SK-N-SH treated with all-trans-retinoic acid at 6 μM for 48 hours (cell line): ENCODE results near the gene AATF.

Experiments
- ATAC-seq: fragments of 200-7000 bp; cut with Tn5 transposase; 3 replicates; pipeline ENCODE4 v1.9.1; 2020; ENCODE audit warnings: mild to moderate bottlenecking, moderate library complexity
- ARNTL ChIP-seq: fragments of 450-650 bp; formaldehyde crosslinking; IDR thresholded peaks from 2 replicates; pipeline ENCODE4 v1.5.0; 2020; ENCODE audit warnings: low read depth, mild to moderate bottlenecking, moderate library complexity, borderline replicate concordance
- BACH2 ChIP-seq: fragments of 250-450 bp; sonication (Bioruptor Pico); IDR thresholded peaks from 2 replicates; pipeline ENCODE4 v1.9.0; 2021; ENCODE audit warnings: mild to moderate bottlenecking, borderline replicate concordance
- CREB5 ChIP-seq: fragments of 250-450 bp; sonication (Bioruptor Pico); IDR thresholded peaks from 2 replicates; pipeline ENCODE4 v1.5.1; 2020; ENCODE audit warnings: low read depth, mild to moderate bottlenecking, moderate library complexity
- CSDC2 ChIP-seq: fragments of 250-450 bp; sonication (Bioruptor Pico); IDR thresholded peaks from 2 replicates; pipeline ENCODE4 v1.5.0; 2020; ENCODE audit warnings: mild to moderate bottlenecking, moderate library complexity
- CSRNP3 ChIP-seq: fragments of 250-450 bp; sonication (Bioruptor Pico); IDR thresholded peaks from 2 replicates; pipeline ENCODE4 v1.5.1; 2021; ENCODE audit warnings: mild to moderate bottlenecking, moderate library complexity
- ESRRG ChIP-seq: fragments of 250-450 bp; sonication (Bioruptor Pico); IDR thresholded peaks from 2 replicates; pipeline ENCODE4 v1.6.1; 2021; ENCODE audit warnings: mild to moderate bottlenecking
- GLIS3 ChIP-seq: fragments of 250-450 bp; sonication (Bioruptor Pico); IDR thresholded peaks from 2 replicates; pipeline ENCODE4 v1.5.0; 2020; ENCODE audit warnings: mild to moderate bottlenecking, moderate library complexity
- ISL1 ChIP-seq: fragments of 250-450 bp; sonication (Bioruptor Pico); IDR thresholded peaks from 2 replicates; pipeline ENCODE4 v2.1.2; 2022; ENCODE audit warnings: mild to moderate bottlenecking, moderate library complexity
- OSR1 ChIP-seq: fragments of 250-450 bp; sonication (Bioruptor Pico); IDR thresholded peaks from 2 replicates; pipeline ENCODE4 v1.8.0; 2022; ENCODE audit warnings: moderate library complexity, mild to moderate bottlenecking, inconsistent platforms
- PPARA ChIP-seq: fragments of 250-450 bp; sonication (Bioruptor Pico); IDR thresholded peaks from 2 replicates; pipeline ENCODE4 v1.5.0; 2020; ENCODE audit warnings: mild to moderate bottlenecking, borderline replicate concordance
- RARB ChIP-seq: fragments of 250-450 bp; sonication (Bioruptor Pico); IDR thresholded peaks from 2 replicates; pipeline ENCODE4 v1.8.0; 2021; ENCODE audit warnings: mild to moderate bottlenecking, moderate library complexity
- SNAI2 ChIP-seq: fragments of 250-450 bp; sonication (Bioruptor Pico); IDR thresholded peaks from 2 replicates; pipeline ENCODE4 v1.5.0; 2020; ENCODE audit warnings: mild to moderate bottlenecking, moderate library complexity
- TCF4 ChIP-seq: fragments of 250-450 bp; sonication (Bioruptor Pico); IDR thresholded peaks from 2 replicates; pipeline ENCODE4 v1.8.0; 2021; ENCODE audit warnings: mild to moderate bottlenecking, moderate library complexity, borderline replicate concordance
- TOX ChIP-seq: fragments of 250-450 bp; sonication (Bioruptor Pico); IDR thresholded peaks from 2 replicates; pipeline ENCODE4 v1.8.0; 2021; ENCODE audit warnings: mild to moderate bottlenecking, moderate library complexity, borderline replicate concordance
- ZFP3 ChIP-seq: fragments of 250-450 bp; sonication (Bioruptor Pico); IDR thresholded peaks from 2 replicates; pipeline ENCODE4 v1.5.0; 2020; ENCODE audit warnings: mild to moderate bottlenecking, moderate library complexity
- ZFP30 ChIP-seq: fragments of 450-650 bp; formaldehyde crosslinking; IDR thresholded peaks from 2 replicates; pipeline ENCODE4 v1.5.0; 2022; ENCODE audit warnings: mild to moderate bottlenecking, moderate library complexity
- ZNF565 ChIP-seq: fragments of 450-650 bp; formaldehyde crosslinking; conservative IDR thresholded peaks from 2 replicates; pipeline ENCODE4 v1.5.0; 2020; ENCODE audit warnings: low read depth, mild to moderate bottlenecking, moderate library complexity
- ZNF70 ChIP-seq: fragments of 450-650 bp; formaldehyde crosslinking; IDR thresholded peaks from 2 replicates; pipeline ENCODE4 v1.5.0; 2020; ENCODE audit warnings: mild to moderate bottlenecking, moderate library complexity
- ZNF8 ChIP-seq: fragments of 450-650 bp; formaldehyde crosslinking; IDR thresholded peaks from 2 replicates; pipeline ENCODE4 v1.5.0; 2020; ENCODE audit warnings: mild to moderate bottlenecking, moderate library complexity
- TF ChIP-seq, protein P1 (sequence below): fragments of 250-450 bp; sonication (Bioruptor Pico); IDR thresholded peaks from 2 replicates; pipeline ENCODE4 v1.5.0; 2020; ENCODE audit warnings: mild to moderate bottlenecking, moderate library complexity
- TF ChIP-seq, protein P2 (sequence below): fragments of 250-450 bp; sonication (Bioruptor Pico); IDR thresholded peaks from 2 replicates; pipeline ENCODE4 v1.8.0; 2020; ENCODE audit warnings: mild to moderate bottlenecking, moderate library complexity, borderline replicate concordance
- TF ChIP-seq, protein P3 (sequence below): fragments of 250-450 bp; sonication (Bioruptor Pico); IDR thresholded peaks from 2 replicates; pipeline ENCODE4 v1.8.0; 2021; ENCODE audit warnings: low read depth, mild to moderate bottlenecking, moderate library complexity, borderline replicate concordance

AATF gene

DNA sequence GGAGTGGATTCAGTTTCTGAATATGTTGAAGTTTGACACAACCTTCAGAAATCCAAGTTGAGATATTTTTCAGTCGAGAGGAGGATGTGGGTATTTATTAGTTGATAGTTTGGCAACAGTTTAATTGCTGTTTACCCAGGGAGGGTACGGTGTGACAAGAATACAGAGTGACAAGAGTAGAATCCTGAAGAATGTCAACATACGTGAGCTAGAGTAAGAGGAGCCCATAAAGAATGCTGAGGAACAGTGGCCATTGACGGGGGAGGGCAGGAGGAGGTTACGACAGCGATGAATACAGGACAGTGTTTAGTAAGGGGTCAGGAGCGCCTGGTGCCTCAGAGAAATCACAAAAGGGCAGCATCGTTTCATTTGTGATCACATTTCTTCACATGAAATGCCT is 76.5 kb downstream of the AATF start:
- no peak for ATAC-seq
- no peak for TF ChIP-seq OSR1 (CRISPR knock-in tag)
- no peak for TF ChIP-seq ESRRG (CRISPR knock-in tag)
- no peak for TF ChIP-seq ZFP30 (CRISPR knock-in tag)
- TF ChIP-seq ZNF8 (CRISPR knock-in tag): no peak
- no peak for TF ChIP-seq SNAI2
- TF ChIP-seq ZFP3: no peak

- ATAC-seq: no peak
- no peak for TF ChIP-seq ARNTL
- no peak for TF ChIP-seq ZNF565 (CRISPR knock-in tag)
- TF ChIP-seq, protein P1, sequence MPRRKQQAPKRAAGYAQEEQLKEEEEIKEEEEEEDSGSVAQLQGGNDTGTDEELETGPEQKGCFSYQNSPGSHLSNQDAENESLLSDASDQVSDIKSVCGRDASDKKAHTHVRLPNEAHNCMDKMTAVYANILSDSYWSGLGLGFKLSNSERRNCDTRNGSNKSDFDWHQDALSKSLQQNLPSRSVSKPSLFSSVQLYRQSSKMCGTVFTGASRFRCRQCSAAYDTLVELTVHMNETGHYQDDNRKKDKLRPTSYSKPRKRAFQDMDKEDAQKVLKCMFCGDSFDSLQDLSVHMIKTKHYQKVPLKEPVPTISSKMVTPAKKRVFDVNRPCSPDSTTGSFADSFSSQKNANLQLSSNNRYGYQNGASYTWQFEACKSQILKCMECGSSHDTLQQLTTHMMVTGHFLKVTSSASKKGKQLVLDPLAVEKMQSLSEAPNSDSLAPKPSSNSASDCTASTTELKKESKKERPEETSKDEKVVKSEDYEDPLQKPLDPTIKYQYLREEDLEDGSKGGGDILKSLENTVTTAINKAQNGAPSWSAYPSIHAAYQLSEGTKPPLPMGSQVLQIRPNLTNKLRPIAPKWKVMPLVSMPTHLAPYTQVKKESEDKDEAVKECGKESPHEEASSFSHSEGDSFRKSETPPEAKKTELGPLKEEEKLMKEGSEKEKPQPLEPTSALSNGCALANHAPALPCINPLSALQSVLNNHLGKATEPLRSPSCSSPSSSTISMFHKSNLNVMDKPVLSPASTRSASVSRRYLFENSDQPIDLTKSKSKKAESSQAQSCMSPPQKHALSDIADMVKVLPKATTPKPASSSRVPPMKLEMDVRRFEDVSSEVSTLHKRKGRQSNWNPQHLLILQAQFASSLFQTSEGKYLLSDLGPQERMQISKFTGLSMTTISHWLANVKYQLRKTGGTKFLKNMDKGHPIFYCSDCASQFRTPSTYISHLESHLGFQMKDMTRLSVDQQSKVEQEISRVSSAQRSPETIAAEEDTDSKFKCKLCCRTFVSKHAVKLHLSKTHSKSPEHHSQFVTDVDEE (CRISPR knock-in tag): no peak
- TF ChIP-seq BACH2: no peak
- TF ChIP-seq, protein P2, sequence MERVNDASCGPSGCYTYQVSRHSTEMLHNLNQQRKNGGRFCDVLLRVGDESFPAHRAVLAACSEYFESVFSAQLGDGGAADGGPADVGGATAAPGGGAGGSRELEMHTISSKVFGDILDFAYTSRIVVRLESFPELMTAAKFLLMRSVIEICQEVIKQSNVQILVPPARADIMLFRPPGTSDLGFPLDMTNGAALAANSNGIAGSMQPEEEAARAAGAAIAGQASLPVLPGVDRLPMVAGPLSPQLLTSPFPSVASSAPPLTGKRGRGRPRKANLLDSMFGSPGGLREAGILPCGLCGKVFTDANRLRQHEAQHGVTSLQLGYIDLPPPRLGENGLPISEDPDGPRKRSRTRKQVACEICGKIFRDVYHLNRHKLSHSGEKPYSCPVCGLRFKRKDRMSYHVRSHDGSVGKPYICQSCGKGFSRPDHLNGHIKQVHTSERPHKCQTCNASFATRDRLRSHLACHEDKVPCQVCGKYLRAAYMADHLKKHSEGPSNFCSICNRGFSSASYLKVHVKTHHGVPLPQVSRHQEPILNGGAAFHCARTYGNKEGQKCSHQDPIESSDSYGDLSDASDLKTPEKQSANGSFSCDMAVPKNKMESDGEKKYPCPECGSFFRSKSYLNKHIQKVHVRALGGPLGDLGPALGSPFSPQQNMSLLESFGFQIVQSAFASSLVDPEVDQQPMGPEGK (CRISPR knock-in tag): no peak
- no peak for TF ChIP-seq ZFP3
- TF ChIP-seq SNAI2: no peak
- TF ChIP-seq ZNF70 (CRISPR knock-in tag): no peak
- no peak for TF ChIP-seq CREB5 (CRISPR knock-in tag)
- TF ChIP-seq TCF4 (CRISPR knock-in tag): no peak
Observed at GRCh38 chr17:37025847-37026530, 77.2 kb downstream of the AATF start.

GRCh38 chr17:37026531-37026869 is 77.7 kb downstream of the AATF start:
- TF ChIP-seq ISL1 (CRISPR knock-in tag) (no peak), GLIS3 (CRISPR knock-in tag) (no peak), PPARA (CRISPR knock-in tag) (no peak), ZFP3 (no peak)
- no peak for ATAC-seq

DNA sequence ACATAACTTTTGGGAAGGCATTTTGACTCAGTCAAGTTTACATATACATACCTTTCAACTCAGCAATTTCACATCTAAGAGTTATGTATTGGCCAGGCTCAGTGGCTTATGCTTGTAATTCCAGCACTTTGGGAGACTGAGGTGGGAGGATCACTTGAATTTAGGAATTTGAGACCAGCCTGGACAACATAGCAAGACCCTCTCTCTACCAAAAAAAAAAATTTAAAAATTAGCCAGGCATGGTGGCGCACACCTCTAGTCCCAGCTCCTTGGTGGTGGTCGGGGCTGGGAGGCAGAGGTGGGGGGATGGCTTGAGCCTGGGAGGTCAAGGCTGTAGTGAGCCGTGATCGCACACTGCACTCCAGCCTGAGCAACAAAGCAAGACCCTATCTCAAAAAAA is 79.3 kb downstream of the AATF start:
- ATAC-seq: no peak
- TF ChIP-seq ZFP30 (CRISPR knock-in tag) (no peak), TOX (no peak), ZFP3 (no peak), CSRNP3 (CRISPR knock-in tag) (no peak), RARB (CRISPR knock-in tag) (no peak), CSDC2 (CRISPR knock-in tag) (no peak), ESRRG (CRISPR knock-in tag) (no peak), TCF4 (CRISPR knock-in tag) (no peak)
- TF ChIP-seq, protein P3, sequence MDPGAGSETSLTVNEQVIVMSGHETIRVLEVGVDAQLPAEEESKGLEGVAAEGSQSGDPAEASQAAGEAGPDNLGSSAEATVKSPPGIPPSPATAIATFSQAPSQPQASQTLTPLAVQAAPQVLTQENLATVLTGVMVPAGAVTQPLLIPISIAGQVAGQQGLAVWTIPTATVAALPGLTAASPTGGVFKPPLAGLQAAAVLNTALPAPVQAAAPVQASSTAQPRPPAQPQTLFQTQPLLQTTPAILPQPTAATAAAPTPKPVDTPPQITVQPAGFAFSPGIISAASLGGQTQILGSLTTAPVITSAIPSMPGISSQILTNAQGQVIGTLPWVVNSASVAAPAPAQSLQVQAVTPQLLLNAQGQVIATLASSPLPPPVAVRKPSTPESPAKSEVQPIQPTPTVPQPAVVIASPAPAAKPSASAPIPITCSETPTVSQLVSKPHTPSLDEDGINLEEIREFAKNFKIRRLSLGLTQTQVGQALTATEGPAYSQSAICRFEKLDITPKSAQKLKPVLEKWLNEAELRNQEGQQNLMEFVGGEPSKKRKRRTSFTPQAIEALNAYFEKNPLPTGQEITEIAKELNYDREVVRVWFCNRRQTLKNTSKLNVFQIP (CRISPR knock-in tag): no peak
- TF ChIP-seq, protein P2 (CRISPR knock-in tag): no peak
- TF ChIP-seq, protein P1 (CRISPR knock-in tag): no peak
